ENCODE measurements around the gene CP.
A peak's percentile ranks its signal among the peaks of the same experiment; 100 is the strongest.

CP gene

DNA sequence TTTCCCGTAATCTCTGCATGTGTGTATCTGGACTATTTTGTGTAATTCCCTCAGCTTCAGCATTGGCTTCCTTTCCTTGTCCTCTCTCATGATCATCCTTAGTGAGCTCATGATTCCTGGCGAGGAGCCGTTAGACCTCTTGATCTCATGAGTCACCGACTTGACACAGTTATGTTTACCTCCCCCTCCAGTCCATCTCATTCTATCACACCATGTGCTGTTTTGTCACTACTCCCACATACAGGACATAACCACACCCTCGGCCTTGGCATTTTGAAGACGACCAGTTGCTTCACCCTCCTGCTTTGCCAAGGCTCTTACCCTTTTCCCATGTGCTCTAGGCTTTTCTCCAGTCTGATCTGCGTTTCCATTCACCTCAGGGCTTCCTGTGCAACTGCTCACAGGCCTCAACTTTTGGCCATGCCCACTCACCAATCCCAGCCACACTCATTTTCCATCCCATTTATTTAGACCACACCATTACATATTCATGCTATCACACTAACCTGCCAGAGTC is 41.5 kb downstream of the CP start:
- DNase-seq: no peak

DNA sequence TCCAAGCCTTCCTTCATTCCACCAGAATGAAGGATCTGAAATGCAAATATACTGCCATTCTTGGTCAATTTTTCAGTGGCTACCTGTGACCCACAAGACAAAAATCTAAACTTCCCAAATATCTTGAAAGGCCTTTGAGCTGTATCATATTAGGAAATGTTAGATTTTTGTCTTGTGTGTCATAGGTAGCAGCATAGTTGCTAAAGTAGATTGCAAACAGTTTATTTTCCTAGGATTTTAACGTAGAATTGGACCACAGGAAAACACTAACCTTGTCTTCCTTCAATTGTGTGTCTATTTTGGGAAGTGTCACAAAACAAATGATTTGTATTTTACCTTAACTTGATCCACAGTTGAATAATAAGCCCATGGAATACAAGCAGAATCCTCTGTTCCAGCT is 42.4 kb downstream of the CP start:
- DNase-seq: no peak

DNA sequence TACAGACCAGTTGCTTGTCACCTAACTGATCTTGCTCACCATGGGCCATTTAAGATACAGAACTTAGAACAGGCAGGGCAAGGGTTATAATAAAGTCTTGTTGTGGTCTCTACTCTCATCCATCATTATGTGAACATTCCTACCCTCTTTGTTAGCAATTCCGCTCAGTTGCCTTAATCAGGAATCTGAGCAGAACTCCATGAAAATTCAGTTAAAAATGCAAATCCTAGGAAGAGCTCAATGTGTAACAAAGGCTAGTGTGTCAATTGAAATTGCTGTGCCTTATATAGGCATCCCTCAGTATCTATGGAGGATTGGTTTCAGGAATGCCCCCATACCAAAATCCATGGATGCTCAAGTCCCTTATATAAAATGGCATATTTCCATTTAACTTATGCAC is 44.5 kb downstream of the CP start:
- DNase-seq: no peak

DNA sequence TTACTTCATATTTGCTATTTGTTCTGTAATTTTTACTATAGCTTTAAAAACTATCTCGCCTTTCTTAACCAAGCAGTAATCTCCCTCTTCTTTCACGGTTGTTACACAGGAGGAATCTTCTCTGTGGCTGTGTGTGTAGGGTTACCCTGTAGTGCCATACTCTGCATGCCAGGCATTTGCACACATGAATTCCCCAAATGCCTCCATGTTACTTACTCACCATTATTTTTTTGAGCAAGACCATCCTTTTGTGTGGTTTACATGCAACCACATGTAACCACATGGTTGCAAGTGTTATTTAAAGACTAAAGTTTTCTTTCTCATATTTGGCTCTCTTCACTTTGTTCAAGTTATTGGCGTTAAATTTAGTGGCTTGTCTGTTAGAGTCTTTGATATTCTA is 46.7 kb downstream of the CP start:
- DNase-seq: no peak

DNA sequence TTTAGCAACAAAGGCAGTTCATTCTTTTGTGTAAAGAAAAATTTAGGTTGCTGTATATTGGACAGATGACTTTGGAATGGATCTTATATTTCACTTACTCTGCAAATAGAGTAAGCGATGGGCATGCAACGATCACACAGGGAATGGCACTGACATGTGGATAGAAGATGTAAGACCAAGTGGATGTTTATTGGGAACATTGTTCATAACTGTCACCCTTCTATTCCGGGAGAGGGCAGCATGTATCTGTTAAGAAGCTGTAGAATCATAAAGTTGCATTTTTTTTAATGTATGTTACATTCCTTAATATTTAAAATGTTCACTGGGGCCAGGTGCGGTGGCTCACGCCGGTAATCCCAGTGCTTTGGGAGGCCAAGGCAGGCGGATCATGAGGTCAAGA is 51.0 kb downstream of the CP start:
- DNase-seq: no peak

DNA sequence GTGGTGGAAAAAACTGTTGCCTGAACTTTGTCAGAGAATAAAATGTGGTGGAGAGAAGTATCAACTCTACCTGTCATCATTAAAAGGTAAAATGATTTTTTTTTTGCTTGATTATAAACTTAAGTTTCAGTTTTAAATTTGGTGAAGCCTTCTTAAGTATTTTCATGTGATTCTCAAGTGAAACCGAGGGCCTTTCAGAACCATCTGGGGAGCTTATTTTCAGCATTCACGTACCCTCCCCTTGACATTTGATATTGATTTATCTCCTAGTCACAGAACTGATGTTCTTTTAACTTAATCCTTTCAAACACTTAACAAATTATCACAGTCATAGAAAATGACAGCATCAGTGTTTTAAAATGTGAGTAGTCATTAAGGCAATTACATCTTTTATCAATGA is 53.7 kb downstream of the CP start:
- DNase-seq: no peak

DNA sequence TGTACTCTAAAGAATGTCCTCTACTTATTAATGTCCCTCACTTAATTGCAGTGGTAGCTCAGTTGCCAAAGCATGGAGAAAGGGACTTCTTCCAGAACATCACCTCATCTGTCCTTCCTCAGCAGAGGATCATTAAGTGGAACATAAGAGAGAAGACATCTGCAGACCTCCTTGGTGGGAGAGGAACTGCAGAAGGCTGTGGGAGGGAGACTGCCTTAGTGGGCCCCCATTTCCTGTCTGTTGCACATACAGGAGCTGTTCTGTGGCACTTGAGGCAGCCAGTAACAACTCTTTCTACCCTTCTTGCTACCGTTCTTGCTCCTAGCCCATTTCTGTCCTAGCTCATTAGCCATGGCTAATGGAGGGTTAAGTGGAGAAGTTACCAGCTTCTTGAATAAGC is 58.6 kb downstream of the CP start:
- DNase-seq: no peak

DNA sequence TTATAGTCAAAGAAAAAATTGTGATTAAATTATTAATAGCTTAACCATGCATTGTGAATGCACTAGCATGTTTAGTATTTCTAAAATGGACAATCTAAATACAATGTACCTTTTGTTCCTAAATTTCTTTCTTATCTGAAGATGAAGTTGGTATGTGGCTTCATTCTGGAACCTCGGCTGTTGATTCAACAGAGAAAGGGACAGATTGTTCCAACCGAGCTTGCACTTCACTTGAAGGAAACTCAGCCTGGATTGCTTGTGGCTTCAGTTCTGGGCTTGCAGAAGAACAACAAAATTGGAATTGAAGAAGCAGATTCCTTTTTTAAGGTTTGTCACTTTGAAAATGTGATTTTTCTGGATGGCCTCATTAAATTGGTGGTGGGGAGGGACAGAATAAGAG is 59.6 kb downstream of the CP start:
- no peak for DNase-seq

DNA sequence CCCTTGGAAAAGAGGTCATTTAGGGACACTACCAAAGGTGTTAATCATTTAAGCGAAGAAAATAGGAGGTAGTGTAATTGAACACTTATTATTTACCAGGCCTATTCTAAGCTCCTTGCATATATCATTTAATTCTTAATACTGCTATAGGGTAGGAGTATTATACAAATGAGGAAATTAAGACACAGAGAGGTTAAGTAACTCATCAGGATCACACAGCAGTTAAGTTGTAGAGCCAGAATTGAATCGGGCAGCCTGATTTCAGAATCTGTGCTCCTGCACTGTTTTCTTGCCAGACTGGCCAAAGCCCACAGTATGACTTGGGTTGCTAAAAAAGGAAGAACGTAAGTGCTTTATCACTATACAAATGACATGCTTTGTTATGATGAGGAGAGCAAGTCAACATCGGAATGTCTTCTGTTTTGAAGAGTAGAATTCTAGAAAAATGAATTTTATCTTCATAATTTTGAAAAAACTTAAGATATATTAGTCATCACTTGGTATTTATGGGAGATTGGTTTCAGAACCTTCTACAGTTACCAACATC is 60.8 kb downstream of the CP start:
- DNase-seq: no peak

DNA sequence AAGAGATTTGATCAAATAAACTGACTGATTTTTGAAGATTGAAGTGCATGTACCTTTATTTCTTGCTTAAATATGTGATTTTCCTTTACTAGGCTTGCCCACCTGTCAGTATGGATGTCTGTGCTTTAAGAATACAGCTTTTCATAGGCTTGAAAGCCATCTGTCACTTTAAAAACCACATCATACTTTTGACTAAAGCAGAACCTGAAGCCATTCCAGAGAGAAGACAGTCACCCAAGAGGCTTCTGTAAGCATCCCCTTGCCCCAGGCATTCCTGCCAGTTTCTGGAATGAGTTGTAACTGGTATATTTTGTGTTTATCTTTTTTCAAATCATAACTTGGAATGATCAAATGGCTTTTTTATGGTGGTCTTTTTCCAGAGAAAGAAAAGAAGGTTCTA is 68.2 kb downstream of the CP start:
- DNase-seq: no peak

DNA sequence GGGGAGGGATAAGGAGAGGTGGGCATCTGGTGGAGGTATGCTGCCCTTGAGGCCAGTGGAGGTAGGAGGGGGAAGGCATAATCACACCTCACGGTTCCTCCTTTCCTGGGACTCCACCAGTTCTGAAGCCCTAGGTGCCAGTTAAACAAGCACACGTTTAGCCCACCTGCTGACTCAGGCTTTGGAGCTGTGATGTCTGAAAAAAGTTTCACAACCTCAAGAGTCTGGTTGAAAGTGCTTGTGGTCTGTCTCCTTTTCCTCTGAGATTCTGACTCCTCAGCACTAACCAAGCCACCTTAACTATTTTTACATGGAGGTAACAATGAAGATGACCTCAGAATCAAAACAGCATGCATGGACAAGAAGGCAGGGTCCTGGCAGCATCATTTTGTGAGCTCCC is 69.2 kb downstream of the CP start:
- no peak for DNase-seq

DNA sequence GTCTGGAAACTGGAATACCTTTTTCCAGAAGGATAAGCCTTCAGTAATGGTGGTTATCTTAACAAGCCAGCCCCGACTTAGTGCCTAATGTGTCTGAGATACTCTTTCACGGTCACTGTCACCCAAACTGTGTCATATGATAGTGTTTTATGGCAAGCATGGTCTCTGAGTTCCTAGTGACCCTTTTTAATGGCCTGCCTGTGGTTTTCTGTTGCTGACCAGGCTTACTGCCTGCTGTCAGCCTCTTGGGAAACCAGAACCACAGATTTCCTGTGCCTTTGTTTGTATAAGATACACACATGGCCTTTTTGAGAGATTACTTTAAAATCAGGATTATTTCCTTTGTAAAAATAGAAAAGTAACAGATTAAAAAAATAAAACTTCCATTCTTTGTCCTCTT is 69.8 kb downstream of the CP start:
- DNase-seq: no peak

DNA sequence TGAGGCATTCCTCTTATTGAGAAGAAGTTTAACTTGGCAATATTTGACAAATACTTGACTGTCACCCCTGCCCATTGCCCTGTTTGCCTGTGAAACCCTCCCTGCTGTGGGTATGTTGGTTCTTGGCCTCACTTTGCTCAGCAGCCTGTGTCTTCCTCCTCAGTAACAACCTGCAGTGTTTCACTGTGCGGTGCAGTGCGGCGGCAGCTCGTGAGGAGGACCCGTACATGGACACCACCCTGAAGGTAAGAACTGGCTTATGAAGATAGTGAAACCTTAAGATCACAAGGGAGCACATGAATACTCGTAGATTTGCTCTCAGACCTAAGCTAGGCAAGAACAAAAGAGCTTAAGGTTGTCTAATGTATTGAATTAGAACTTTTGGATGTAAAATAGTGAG is 71.2 kb downstream of the CP start:
- DNase-seq: no peak

DNA sequence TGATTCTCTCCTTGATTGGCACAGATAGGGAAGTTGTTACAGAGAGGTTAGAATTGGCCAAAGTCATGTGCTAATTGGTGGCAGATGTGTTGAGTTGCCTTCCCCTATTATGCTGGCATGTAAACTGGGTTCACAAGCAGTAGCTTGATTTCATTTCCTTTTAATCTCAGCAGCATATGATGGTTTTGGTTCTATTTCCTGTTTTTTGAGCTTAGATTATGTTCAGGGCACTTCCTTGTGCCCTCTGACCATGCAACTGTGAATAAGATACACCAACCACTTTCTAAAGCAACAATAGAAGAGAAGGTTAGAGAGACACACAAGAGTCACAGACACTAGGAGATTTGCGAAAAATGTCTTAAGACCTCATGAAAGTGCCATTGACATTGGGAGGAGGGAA is 75.7 kb downstream of the CP start:
- DNase-seq: no peak

DNA sequence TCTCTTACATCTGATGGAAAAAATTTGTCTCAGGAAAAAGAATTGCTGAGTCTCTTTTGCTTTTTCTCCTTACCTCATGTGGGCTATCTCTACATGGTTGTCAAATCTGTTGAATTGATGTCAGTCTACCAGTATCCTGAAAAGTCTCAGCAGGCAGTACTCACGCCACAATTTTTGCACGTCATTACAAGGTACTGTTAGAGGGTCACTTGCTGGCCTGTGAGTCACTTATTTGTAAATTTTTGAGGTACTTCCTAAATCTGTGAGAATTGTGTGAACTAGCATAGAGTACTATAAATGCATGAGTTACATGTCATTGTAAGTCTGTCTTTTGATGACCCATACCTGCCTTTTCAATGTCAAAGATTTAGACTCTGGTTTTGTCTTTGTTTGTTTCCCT is 76.3 kb downstream of the CP start:
- DNase-seq: no peak

DNA sequence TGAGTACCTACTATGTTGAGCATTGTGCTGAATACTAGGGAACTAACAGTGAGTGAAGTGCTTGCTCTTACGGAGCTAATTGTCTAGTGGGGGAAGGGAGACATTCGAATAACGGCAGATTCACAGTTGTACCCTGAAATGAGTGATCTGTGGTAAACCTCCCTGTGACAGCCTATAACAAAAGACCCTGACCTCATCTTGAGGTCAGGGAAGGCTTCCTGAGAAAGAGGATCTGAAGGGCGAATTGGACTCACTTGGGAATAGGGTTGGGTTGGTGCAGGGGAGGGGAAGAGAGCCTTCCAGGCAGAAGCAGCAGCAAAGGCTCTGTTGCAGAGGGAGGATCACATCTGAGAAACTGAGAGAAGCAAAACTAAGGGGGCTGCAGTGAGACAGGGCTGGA is 78.9 kb downstream of the CP start:
- DNase-seq: no peak

DNA sequence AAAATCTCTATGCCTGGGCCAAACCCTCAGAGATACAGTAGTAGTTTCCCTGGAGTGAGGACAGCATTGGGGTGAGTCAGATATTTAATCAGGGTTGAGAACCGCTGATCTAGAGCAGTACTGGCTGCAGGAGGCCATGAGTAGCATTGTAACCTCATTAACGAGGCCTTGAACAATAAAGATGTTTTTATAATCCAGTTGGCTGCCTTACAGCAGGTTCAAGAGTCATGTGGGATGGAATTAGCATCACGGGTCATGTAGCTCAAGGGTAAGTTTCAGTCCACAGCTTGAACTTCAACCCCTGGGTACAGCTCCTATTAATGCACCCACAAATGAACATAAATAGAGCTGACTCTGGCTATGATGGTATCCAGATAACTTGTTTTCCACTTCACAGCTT is 87.1 kb downstream of the CP start:
- DNase-seq: no peak

DNA sequence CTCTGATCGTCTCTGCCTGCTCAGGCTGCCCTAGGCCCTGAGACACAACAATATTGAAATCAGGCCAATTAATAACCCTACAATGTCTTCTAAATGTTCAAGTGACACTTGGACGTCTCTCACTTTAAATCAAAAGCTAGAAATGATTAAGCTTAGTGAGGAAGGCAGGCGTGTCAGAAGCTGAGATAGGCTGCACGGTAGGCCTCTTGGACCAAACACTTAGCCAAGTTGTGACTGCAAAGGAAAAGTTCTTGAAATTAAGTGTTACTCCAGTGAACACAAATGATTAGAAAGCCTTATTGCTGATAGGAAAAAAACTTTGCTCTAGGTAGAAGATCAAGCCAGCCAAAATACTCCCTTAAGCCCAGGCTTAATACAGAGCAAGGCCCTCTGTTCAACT is 90.0 kb downstream of the CP start:
- no peak for DNase-seq

DNA sequence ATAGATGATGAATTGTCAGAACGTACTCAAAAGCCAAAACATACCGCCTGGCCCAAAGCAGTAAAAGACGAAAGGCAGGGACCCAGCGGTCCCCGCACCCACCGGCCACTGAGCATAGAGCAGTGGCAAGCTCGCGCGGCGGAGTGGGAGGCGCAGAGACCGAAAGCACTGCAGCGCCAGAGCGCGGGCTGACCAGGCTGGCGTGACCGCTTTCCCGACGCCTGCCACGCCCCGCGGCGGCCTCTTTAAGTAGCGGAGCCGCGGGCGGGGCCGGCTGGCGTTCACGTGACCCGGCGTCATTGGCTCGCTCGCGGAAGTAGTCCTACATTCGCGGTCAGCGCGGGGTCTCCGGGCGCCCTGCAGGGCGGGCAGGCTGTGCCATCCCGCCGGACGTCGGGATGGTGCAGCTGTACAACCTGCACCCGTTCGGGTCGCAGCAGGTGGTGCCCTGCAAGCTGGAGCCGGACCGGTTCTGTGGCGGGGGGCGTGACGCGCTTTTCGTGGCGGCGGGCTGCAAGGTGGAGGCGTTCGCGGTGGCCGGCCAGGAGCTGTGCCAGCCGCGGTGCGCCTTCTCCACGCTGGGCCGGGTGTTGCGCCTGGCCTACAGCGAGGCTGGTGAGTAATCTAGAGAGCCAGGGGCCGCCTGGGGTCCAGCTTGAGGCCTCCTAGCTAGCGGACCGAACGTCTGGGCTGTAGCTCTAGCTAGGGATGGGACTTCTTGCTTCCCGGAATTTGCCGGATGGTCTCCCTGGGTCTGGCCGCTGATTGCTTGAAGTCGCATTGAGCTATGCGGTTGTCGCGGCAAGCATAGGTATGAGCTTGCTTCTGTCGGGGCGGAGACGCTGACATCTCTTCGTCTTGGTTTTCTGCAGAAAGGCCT is 92.1 kb downstream of the CP start, which contains the start of gene HPS3:
HPS3 (plus strand) TSS at position 313 of the 880 bp plus-strand sequence; CDS start at position 399, 86 bp downstream.
- peak; percentile 90 for DNase-seq

DNA sequence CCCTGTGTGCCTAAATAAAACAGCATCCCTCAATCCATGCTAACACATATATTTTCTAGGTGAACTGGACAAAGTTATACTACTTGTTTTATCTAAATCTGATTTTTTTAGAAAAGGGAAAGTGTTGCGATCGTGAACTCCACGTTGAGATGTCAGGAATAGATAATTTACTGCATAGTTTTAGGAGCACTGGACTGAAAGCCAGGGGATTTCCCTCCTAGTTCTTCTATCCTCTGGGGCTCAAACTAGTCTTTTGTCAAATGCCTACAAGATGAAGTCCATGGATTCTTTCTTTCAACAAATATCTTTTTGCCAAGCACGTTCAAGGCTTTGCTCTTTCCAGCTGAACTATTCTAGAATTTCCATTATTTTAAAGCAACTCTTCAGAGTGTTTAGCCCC is 92.8 kb downstream of the CP start:
- no peak for DNase-seq

DNA sequence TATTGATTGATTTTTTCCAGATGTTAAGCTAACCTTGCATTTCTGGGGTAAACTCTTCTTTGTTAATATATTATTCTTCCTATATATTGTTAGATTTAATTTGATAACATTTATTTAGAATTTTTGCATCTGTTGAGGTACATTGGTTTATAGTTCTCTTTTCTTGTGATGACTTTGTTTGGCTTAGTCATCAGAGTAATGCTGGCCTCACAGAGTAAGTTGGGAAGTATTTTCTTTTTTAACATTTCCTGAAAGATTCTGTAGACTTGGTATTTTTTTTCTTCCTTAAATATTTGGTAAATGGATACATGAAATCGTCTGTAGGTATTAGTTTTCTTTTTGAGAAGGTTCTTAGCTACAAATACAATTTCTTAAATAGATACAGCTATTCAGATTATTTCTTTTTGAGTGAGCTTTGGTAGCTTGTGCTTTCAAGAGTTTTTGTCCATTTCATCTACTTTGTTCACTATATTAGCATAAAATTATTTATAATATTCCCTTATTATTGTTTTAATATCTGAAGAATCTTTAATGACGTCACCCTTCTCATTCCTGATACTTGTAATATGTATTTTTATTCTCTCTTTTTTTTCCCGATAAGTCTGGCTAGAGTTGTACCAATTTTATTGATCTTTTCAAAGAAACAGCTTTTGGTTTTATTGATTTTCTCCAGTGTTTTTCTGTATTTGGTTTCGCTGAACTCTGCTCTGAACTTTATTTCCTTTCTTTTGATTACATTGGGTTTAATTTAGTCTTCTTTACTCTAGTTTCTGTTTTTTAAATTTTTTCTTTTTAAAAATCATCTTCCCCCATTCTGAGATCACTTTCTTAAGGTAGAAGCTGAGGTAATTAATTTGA is 98.7 kb downstream of the CP start:
- DNase-seq: no peak
